GM12874 (cell line): ENCODE measurements around the gene FHL2.

Experiments
- TF ChIP-seq, protein P1 (sequence below): IDR thresholded peaks from 2 replicates; pipeline ENCODE4 v1.5.1; 2011; ENCODE audit warnings: low read depth, mild to moderate bottlenecking, control low read depth, low read length, moderate library complexity; ENCODE audit not compliant: insufficient read depth

Gene FHL2

DNA sequence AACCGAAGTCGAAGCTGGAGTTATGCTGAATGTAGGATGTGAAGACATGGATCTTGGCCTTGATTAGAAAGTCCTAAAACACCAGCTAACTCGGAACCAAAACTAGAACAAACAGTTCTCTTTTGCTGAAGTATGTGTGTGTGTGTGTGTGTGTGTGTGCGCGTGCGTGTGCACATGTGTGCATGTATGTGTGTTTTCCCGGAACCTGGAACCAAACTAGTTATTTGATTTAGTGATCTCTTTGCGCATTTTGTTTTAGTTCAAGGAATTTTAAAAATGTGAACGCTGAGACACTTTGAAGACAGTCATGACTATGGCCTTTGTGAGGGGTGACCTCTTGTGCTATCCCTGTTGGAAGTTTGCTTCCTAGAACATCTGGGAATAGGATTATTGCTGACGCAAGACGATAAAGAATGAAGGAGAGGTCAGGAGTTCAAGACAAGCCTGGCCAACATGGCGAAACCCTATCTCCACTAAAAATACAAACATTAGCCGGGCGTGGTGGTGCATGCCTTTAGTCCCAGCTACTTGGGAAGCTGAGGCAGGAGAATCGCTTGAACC, 23.8 kb downstream of the FHL2 start:
- TF ChIP-seq, protein P1, sequence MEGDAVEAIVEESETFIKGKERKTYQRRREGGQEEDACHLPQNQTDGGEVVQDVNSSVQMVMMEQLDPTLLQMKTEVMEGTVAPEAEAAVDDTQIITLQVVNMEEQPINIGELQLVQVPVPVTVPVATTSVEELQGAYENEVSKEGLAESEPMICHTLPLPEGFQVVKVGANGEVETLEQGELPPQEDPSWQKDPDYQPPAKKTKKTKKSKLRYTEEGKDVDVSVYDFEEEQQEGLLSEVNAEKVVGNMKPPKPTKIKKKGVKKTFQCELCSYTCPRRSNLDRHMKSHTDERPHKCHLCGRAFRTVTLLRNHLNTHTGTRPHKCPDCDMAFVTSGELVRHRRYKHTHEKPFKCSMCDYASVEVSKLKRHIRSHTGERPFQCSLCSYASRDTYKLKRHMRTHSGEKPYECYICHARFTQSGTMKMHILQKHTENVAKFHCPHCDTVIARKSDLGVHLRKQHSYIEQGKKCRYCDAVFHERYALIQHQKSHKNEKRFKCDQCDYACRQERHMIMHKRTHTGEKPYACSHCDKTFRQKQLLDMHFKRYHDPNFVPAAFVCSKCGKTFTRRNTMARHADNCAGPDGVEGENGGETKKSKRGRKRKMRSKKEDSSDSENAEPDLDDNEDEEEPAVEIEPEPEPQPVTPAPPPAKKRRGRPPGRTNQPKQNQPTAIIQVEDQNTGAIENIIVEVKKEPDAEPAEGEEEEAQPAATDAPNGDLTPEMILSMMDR = no peak

DNA sequence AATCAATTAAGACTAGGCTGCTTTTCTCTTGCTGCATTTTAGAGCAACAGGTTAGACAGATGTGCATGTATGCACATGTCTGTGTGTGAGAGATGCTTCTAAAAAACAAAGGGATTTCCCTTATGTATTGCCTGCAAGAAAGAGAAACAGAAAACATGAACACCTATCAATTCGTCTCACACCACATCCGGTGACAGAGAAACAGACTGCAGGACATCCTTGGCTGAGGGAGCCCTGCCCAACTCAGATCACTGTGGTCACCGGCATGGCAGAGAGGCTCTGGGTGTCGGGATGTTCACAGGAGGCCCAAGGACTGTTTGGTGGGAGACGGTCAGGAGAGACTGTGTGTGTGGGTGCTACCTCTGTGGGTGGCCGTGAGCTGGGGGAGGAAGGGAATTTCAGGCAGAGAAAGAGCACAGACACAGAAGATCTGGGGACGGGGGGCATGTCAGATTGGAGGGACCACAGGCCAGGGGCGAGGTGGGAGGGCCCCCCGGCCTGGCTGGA, 24.9 kb downstream of the FHL2 start:
- TF ChIP-seq, protein P1 = no peak

DNA sequence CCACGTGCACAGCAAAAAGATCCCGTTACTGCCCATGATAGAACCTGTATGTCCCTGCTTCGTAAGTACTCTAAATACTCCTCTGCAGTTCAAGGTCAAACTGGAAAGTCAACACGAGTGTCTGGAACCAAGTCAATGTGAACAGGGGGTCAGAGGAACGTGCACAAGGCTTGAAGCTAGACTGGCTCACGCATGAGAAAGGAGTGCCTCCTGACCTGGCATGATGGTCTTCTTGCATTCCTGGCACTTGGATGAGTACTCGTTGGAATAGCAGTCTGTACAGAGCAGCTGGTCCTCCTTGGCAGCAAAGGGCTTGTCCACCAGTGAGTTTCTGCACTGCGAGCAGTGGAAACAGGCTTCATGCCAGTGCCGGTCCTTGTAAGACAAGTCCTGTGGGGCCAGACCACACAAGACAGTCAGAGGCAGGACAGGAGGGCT, 25.5 kb downstream of the FHL2 start:
- TF ChIP-seq, protein P1 = no peak

DNA sequence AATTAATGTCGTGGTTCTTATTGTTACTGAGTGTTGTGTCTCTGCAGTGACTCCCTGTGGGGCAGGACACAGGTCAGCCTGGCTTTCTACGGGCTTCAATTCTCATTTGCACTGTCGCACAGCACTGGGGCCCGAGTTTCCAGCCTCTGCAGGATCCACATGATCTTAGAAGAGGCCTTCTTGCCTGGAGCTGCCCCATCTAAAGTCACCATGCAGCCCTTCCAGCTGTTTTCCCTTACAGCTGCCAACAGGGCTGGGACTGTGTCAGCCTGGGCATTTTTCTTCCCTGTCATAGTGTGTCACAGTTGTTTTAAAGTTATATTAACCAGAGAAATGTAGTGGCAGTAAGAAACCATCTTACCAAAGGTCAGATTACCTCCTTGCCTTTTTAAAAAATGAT, 27.0 kb downstream of the FHL2 start:
- TF ChIP-seq, protein P1 = no peak

DNA sequence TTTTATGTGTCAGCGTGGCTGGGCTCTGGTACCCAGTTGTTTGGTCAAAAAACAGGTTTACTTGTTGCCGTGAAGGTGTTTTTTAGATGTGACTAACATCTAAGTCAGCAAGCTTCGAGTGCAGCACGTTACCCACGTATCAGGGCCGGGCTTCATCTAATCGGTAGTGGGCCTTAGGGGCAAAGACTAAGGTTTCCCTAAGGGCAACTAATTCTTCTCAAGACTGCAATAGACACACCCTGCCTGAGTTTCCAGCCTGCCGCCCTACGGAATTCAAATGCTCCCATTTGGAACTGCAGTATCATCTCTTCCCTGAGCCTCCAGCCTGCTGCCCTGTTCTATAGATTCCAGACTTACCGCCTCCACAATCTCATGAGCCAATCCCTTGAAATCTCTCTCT, 27.7 kb downstream of the FHL2 start:
- TF ChIP-seq, protein P1 = no peak

DNA sequence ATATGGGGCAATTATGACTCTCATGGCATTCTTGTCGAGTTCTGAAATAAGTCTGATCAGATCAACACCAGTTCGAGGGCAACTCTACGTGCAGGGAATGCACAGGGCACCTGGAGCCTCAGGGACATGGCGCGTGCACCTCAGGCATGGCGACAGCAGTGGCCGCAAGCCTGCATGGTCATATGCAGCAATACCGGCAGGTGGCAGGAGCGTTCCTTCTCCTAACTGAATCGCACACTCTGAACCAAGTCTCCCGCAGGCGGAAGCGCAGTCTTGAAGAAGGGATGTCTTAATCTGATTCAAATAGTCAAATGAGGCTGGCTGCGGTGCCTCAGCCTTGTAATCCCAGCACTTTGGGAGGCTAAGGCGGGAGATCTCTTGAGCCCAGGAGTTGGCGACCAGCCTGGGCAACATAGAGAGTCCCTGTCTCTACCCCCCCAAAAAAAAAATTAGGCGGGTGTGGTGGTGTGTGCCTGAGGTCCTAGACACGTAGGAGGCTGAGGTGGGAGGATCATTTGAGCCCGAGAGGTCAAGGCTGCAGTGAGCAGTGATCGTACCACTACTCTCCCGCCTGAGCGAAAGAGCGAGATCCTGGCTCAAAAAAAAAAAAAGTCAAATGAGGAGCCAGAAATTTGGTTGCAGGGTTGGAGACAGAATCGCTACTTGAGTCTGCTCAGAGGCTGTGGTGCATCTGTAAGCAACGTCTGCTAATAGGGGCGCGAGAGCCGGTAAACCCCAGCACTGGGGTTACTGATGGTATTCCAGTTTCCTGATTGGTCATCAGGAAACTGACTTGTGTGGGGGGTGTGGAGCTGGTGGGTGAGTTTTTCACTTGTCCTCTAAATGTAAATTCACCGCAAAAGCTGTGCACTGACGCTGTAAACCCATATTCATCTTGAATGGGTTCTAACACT, 28.8 kb downstream of the FHL2 start:
- TF ChIP-seq, protein P1 = peak; percentile 96

DNA sequence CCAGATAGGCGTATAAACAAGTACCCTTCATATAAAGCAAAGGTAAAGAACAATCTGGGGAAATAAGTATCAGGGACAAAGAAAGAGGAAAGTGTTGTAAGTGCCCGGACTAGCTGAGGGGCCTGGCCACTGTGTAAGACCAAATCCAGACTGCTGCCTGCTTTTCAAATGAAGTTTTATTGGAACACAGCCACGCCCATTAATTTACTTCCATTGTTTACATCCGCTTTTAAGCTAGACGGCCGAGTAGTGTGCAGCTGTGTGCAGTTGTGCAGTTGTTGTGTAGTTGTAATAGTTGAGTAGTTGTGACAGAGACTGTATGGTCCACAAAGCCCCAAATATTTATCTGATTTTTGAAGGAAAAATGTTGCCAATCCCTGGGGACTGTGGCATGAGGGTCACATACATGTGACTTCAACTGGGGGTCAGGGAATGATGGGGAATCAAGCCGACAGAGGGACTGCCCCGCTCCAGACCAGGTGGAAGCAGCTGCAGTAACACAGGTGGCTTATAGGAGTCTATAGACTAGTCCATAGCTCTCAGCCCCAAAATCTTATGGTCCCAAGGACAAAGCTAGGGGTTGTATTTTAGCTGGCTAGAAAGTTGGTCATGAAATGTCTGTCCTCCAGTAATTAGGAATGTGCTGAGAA, 30.0 kb downstream of the FHL2 start:
- TF ChIP-seq, protein P1 = no peak
